HepG2 (cell line): Measurements from ENCODE around the gene CACNA2D3. TPM values are rescaled to one million over a fixed set of nuclear protein-coding genes. Genes with fewer than 3 reads are reported as not detected.

ENCODE experiments used
- ATAC-seq: fragments of 200-7000 bp; cut with Tn5 transposase; 3 replicates; pipeline ENCODE4 v1.9.1; 2020; ENCODE audit warnings: mild to moderate bottlenecking, moderate library complexity
- BruUV-seq: library from RNA; stranded (reverse); fragments of 400-500 nt; replicated peaks from 2 replicates; lab custom pipeline; 2021; lab: Mats Ljungman, UMichigan
- CTCF ChIA-PET: fragments of 300-600 bp; formaldehyde crosslinking; extraction: SDS; loops from one replicate; lab custom pipeline; 2021; ENCODE audit warnings: low total read pairs, inconsistent platforms, low intra/inter-chr PET ratio; lab: Yijun Ruan, JAX
- POLR2A ChIA-PET: fragments of 350-600 bp; sonication (Branson Sonifier 250); formaldehyde crosslinking; loops from one replicate; lab custom pipeline; 2020; ENCODE audit warnings: antibody characterized with exemption, inconsistent platforms; lab: Yijun Ruan, JAX
- DNase-seq: peaks from one replicate; pipeline ENCODE4 v3.0.0-alpha.2; 2015; ENCODE audit warnings: low spot score
- FAIRE-seq: peaks from 3 replicates; lab custom pipeline; 2011; peaks lifted over from hg19 to GRCh38; lab: Jason Lieb, UNC
- H2AFZ ChIP-seq: one replicate; pipeline ENCODE4 v1.6.1; 2011; ENCODE audit warnings: low read length, inconsistent platforms
- H3K27ac ChIP-seq: fragments of 300-600 bp; 3 replicates; pipeline ENCODE4 v1.8.0; 2011; ENCODE audit warnings: mixed run types, mild to moderate bottlenecking, mixed read lengths, low read length, inconsistent platforms; ENCODE audit not compliant: insufficient read depth; ENCODE audit errors: extremely low read length
- H3K27me3 ChIP-seq, 2 experiments: fragments of 200-600 bp in 1 of 2; 2 replicates in 1 of 2; 3 replicates in 1 of 2; pipeline versions ENCODE4 v1.6.0 to v1.8.0; 2011; ENCODE audit warnings: low read length in 2 of 2, mild to moderate bottlenecking in 2 of 2, moderate library complexity in 2 of 2, inconsistent platforms in 1 of 2; ENCODE audit not compliant: insufficient read depth in 2 of 2, control insufficient read depth in 1 of 2
- H3K36me3 ChIP-seq, 2 experiments: fragments of 200-600 bp in 1 of 2; replicated peaks in 1 of 2; 2 replicates in 1 of 2; 3 replicates in 1 of 2; pipeline versions ENCODE4 v1.5.1 to v1.8.0; 2011; ENCODE audit warnings: low read length in 2 of 2, inconsistent platforms in 1 of 2; ENCODE audit not compliant: insufficient read depth in 2 of 2, control insufficient read depth in 1 of 2
- H3K4me1 ChIP-seq: 2 replicates; pipeline ENCODE4 v1.5.1; 2012; ENCODE audit warnings: low read length, inconsistent platforms; ENCODE audit not compliant: insufficient read depth
- H3K4me2 ChIP-seq: 2 replicates; pipeline ENCODE4 v1.6.0; 2011; ENCODE audit warnings: low read depth, low read length, inconsistent platforms
- H3K4me3 ChIP-seq, 3 experiments: fragments of 200-600 bp in 1 of 3; sonication (generic), shearing (Covaris generic) in 1 of 3; replicated peaks in 1 of 3; 2 replicates each; pipeline ENCODE4 v1.5.1; 2011 to 2016; ENCODE audit warnings: low read length in 3 of 3, inconsistent platforms in 2 of 3, low read depth in 2 of 3, mild to moderate bottlenecking in 2 of 3, control low read depth in 1 of 3, mixed read lengths in 1 of 3; ENCODE audit not compliant: insufficient read depth in 1 of 3
- H3K79me2 ChIP-seq: one replicate; pipeline ENCODE4 v1.6.1; 2011; ENCODE audit warnings: low read length, inconsistent platforms; ENCODE audit not compliant: insufficient read depth
- H3K9ac ChIP-seq: 2 replicates; pipeline ENCODE4 v1.6.0; 2011; ENCODE audit warnings: mild to moderate bottlenecking, low read depth, low read length, inconsistent platforms; ENCODE audit not compliant: insufficient read depth
- H3K9me3 ChIP-seq: 2 replicates; pipeline ENCODE4 v1.5.1; 2012; ENCODE audit warnings: mild to moderate bottlenecking, low read length
- H4K20me1 ChIP-seq: 2 replicates; pipeline ENCODE4 v1.6.0; 2011; ENCODE audit warnings: inconsistent platforms, mild to moderate bottlenecking, low read length, moderate library complexity; ENCODE audit not compliant: insufficient read depth
- ARNT ChIP-seq: fragments of 450-650 bp; IDR thresholded peaks from 2 replicates; pipeline ENCODE4 v1.6.1; 2017
- CCAR2 ChIP-seq: fragments of 200-400 bp; formaldehyde crosslinking; optimal IDR thresholded peaks from 2 replicates; pipeline ENCODE3; 2018; ENCODE audit warnings: low read depth, mild to moderate bottlenecking, low read length, moderate library complexity
- CREB1 ChIP-seq, 2 experiments: fragments of 450-650 bp in 1 of 2; IDR thresholded peaks; 2 replicates each; pipeline ENCODE4 v1.6.1; 2016 to 2017; ENCODE audit warnings: control low read depth in 1 of 2, mild to moderate bottlenecking in 1 of 2, missing compliant biosample characterization in 1 of 2, missing genetic modification characterization in 1 of 2
- ELF1 ChIP-seq: sonication (generic); formaldehyde crosslinking; IDR thresholded peaks from 2 replicates; pipeline ENCODE4 v1.4.0; 2020; ENCODE audit warnings: missing genetic modification reagents
- PHF21A ChIP-seq: sonication (generic); formaldehyde crosslinking; IDR thresholded peaks from 2 replicates; pipeline ENCODE4 v1.5.0; 2020; ENCODE audit warnings: mild to moderate bottlenecking, missing genetic modification reagents
- ZNF20 ChIP-seq: sonication (generic); formaldehyde crosslinking; IDR thresholded peaks from 2 replicates; pipeline ENCODE4 v1.4.0; 2020; ENCODE audit warnings: mild to moderate bottlenecking, moderate library complexity, missing genetic modification reagents
- in situ Hi-C: cut with HindIII; loops from 2 replicates; pipeline ENCODE4 v1.10.0; 2017; ENCODE audit warnings: low pct_unique_long_range_greater_than_20kb; ENCODE audit not compliant: extremely low pct_ligation_motif_present
- intact Hi-C: fragments of 100-400 bp; cut with micrococcal nuclease; formaldehyde crosslinking; loops from one replicate; pipeline ENCODE4 v1.10.0; 2022; ENCODE audit not compliant: unreplicated experiment
- polyA plus RNA-seq, 8 experiments: library from polyadenylated mRNA; depleted of rRNA in 3 of 8; stranded (reverse) in 7 of 8; unstranded in 1 of 8; fragments of >200 nt; fragmentation: Illumina TruSeq in 4 of 8; extraction: Trizol in 4 of 8; gene quantifications; 2 replicates each; pipeline versions ENCODE4 v1.2.1 to v1.2.3, GENCODE V29; 2011 to 2016; ENCODE audit warnings: low read depth in 4 of 8, missing spikeins in 1 of 8, mixed read lengths in 1 of 8; ENCODE audit not compliant: insufficient read depth in 1 of 8
- total RNA-seq, 5 experiments: library from RNA; depleted of rRNA; stranded (reverse); fragments of >200 nt; fragmentation: Illumina TruSeq; extraction: Trizol; gene quantifications; 2 replicates each; pipeline ENCODE4 v1.2.3, GENCODE V29; 2016; ENCODE audit warnings: low read depth in 1 of 5
- TF ChIP-seq, protein P1 (sequence below): sonication (generic); formaldehyde crosslinking; conservative IDR thresholded peaks from 2 replicates; pipeline ENCODE4 v1.8.0; 2022; ENCODE audit warnings: missing genetic modification reagents
- TF ChIP-seq, protein P2 (sequence below): IDR thresholded peaks from 2 replicates; pipeline ENCODE4 v1.6.1; 2016; ENCODE audit warnings: low read depth, borderline replicate concordance
- TF ChIP-seq, protein P3 (sequence below): sonication (generic); formaldehyde crosslinking; IDR thresholded peaks from 2 replicates; pipeline ENCODE4 v1.4.0; 2020; ENCODE audit warnings: missing genetic modification reagents, borderline replicate concordance
- TF ChIP-seq, protein P4 (sequence below): sonication (generic); formaldehyde crosslinking; IDR thresholded peaks from 2 replicates; pipeline ENCODE4 v1.4.0; 2020; ENCODE audit warnings: missing genetic modification reagents, borderline replicate concordance
- TF ChIP-seq, protein P5 (sequence below): IDR thresholded peaks from 2 replicates; pipeline ENCODE4 v1.6.1; 2016; ENCODE audit warnings: low read depth, missing genetic modification reagents, missing compliant biosample characterization

CACNA2D3 gene
- total and polyA plus RNA-seq, 2 of the 13 experiments (the other 11 are each of a cell fraction or from before 2014, with no cell fraction given) = not detected

DNA sequence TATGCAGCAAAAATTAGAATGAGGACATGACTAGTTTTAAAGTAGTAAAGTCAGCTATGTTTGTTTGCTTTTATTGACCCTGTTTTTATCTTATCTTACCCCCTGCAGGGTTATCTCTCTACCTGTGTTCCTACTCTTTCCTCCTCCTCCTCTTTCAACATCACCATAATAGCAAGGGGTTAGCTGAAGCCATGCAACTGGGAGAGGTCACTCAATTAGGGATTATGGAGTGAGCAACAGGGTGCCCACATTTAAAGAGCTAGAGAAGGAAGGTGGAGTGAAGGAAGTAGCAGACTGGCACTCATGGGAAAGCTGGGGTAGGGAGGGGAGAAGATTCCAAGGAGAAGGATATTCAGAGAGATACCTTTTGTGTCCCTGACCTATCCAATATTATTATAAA is 679.6 kb downstream of the CACNA2D3 start:
- FAIRE-seq = no peak
- BruUV-seq = no TSS peak
- TF ChIP-seq, protein P1, sequence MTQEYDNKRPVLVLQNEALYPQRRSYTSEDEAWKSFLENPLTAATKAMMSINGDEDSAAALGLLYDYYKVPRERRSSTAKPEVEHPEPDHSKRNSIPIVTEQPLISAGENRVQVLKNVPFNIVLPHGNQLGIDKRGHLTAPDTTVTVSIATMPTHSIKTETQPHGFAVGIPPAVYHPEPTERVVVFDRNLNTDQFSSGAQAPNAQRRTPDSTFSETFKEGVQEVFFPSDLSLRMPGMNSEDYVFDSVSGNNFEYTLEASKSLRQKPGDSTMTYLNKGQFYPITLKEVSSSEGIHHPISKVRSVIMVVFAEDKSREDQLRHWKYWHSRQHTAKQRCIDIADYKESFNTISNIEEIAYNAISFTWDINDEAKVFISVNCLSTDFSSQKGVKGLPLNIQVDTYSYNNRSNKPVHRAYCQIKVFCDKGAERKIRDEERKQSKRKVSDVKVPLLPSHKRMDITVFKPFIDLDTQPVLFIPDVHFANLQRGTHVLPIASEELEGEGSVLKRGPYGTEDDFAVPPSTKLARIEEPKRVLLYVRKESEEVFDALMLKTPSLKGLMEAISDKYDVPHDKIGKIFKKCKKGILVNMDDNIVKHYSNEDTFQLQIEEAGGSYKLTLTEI (CRISPR knock-in tag) = no peak
- TF ChIP-seq ZNF20 (CRISPR knock-in tag) (no peak), PHF21A (no peak), CCAR2 (no peak), CREB1 (IDR thresholded peaks at IDR 0.05) (no peak), CREB1 (CRISPR knock-in tag; IDR thresholded peaks at IDR 0.05) (no peak), ARNT (no peak), ELF1 (CRISPR knock-in tag) (no peak)
- TF ChIP-seq, protein P2, sequence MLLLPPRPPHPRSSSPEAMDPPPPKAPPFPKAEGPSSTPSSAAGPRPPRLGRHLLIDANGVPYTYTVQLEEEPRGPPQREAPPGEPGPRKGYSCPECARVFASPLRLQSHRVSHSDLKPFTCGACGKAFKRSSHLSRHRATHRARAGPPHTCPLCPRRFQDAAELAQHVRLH (CRISPR knock-in tag) = no peak
- TF ChIP-seq, protein P3, sequence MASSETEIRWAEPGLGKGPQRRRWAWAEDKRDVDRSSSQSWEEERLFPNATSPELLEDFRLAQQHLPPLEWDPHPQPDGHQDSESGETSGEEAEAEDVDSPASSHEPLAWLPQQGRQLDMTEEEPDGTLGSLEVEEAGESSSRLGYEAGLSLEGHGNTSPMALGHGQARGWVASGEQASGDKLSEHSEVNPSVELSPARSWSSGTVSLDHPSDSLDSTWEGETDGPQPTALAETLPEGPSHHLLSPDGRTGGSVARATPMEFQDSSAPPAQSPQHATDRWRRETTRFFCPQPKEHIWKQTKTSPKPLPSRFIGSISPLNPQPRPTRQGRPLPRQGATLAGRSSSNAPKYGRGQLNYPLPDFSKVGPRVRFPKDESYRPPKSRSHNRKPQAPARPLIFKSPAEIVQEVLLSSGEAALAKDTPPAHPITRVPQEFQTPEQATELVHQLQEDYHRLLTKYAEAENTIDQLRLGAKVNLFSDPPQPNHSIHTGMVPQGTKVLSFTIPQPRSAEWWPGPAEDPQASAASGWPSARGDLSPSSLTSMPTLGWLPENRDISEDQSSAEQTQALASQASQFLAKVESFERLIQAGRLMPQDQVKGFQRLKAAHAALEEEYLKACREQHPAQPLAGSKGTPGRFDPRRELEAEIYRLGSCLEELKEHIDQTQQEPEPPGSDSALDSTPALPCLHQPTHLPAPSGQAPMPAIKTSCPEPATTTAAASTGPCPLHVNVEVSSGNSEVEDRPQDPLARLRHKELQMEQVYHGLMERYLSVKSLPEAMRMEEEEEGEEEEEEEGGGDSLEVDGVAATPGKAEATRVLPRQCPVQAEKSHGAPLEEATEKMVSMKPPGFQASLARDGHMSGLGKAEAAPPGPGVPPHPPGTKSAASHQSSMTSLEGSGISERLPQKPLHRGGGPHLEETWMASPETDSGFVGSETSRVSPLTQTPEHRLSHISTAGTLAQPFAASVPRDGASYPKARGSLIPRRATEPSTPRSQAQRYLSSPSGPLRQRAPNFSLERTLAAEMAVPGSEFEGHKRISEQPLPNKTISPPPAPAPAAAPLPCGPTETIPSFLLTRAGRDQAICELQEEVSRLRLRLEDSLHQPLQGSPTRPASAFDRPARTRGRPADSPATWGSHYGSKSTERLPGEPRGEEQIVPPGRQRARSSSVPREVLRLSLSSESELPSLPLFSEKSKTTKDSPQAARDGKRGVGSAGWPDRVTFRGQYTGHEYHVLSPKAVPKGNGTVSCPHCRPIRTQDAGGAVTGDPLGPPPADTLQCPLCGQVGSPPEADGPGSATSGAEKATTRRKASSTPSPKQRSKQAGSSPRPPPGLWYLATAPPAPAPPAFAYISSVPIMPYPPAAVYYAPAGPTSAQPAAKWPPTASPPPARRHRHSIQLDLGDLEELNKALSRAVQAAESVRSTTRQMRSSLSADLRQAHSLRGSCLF (CRISPR knock-in tag) = no peak
- TF ChIP-seq, protein P4, sequence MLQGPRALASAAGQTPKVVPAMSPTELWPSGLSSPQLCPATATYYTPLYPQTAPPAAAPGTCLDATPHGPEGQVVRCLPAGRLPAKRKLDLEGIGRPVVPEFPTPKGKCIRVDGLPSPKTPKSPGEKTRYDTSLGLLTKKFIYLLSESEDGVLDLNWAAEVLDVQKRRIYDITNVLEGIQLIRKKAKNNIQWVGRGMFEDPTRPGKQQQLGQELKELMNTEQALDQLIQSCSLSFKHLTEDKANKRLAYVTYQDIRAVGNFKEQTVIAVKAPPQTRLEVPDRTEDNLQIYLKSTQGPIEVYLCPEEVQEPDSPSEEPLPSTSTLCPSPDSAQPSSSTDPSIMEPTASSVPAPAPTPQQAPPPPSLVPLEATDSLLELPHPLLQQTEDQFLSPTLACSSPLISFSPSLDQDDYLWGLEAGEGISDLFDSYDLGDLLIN (CRISPR knock-in tag) = no peak
- TF ChIP-seq, protein P5, sequence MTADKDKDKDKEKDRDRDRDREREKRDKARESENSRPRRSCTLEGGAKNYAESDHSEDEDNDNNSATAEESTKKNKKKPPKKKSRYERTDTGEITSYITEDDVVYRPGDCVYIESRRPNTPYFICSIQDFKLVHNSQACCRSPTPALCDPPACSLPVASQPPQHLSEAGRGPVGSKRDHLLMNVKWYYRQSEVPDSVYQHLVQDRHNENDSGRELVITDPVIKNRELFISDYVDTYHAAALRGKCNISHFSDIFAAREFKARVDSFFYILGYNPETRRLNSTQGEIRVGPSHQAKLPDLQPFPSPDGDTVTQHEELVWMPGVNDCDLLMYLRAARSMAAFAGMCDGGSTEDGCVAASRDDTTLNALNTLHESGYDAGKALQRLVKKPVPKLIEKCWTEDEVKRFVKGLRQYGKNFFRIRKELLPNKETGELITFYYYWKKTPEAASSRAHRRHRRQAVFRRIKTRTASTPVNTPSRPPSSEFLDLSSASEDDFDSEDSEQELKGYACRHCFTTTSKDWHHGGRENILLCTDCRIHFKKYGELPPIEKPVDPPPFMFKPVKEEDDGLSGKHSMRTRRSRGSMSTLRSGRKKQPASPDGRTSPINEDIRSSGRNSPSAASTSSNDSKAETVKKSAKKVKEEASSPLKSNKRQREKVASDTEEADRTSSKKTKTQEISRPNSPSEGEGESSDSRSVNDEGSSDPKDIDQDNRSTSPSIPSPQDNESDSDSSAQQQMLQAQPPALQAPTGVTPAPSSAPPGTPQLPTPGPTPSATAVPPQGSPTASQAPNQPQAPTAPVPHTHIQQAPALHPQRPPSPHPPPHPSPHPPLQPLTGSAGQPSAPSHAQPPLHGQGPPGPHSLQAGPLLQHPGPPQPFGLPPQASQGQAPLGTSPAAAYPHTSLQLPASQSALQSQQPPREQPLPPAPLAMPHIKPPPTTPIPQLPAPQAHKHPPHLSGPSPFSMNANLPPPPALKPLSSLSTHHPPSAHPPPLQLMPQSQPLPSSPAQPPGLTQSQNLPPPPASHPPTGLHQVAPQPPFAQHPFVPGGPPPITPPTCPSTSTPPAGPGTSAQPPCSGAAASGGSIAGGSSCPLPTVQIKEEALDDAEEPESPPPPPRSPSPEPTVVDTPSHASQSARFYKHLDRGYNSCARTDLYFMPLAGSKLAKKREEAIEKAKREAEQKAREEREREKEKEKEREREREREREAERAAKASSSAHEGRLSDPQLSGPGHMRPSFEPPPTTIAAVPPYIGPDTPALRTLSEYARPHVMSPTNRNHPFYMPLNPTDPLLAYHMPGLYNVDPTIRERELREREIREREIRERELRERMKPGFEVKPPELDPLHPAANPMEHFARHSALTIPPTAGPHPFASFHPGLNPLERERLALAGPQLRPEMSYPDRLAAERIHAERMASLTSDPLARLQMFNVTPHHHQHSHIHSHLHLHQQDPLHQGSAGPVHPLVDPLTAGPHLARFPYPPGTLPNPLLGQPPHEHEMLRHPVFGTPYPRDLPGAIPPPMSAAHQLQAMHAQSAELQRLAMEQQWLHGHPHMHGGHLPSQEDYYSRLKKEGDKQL (CRISPR knock-in tag) = no peak

More for the DNA sequence above, 679.6 kb downstream of the CACNA2D3 start:
- no peaks in the 10 kb centered on the region for H3K79me2 ChIP-seq
- H3K36me3 ChIP-seq = no peaks in the 10 kb centered on the region
- DNase-seq = no peak
- no peak overlapping the region for H2AFZ ChIP-seq
- in situ Hi-C loops (no loop called here), intact Hi-C loops (no loop called here)
- ChIA-PET POLR2A (no interaction called here), CTCF (no interaction called here)
- H4K20me1 ChIP-seq = no peaks in the 10 kb centered on the region
- H3K9ac ChIP-seq = no peak overlapping the region
- ATAC-seq = no peak
- no peak overlapping the region for H3K4me2 ChIP-seq
- no peaks in the 10 kb centered on the region for H3K4me1 ChIP-seq
- no peak overlapping the region for H3K4me3 ChIP-seq
- H3K27me3 ChIP-seq = no peaks in the 10 kb centered on the region
- H3K27ac ChIP-seq = no peak overlapping the region
- H3K9me3 ChIP-seq = no peaks in the 10 kb centered on the region
